HepG2 (cell line): Measurements from ENCODE around the gene GPRC5B. TPM values are rescaled to one million over a fixed set of nuclear protein-coding genes. Genes with fewer than 3 reads are reported as not detected.

ENCODE experiments used
- ATAD3A ChIP-seq: sonication (generic); formaldehyde crosslinking; IDR thresholded peaks from 2 replicates; pipeline ENCODE4 v1.4.0; 2020; ENCODE audit warnings: missing genetic modification reagents
- BRD4 ChIP-seq: sonication (generic); formaldehyde crosslinking; IDR thresholded peaks from 2 replicates; pipeline ENCODE4 v1.4.0; 2020; ENCODE audit warnings: missing genetic modification reagents
- EHMT2 ChIP-seq: fragments of 200-600 bp; sonication (generic); IDR thresholded peaks from 2 replicates; pipeline ENCODE4 v1.7.0; 2017; ENCODE audit warnings: antibody characterized with exemption, low read depth, low read length, borderline replicate concordance
- ERF ChIP-seq: IDR thresholded peaks from 2 replicates; pipeline ENCODE4 v1.6.1; 2018; ENCODE audit warnings: missing biosample characterization, missing genetic modification reagents
- HNRNPH1 ChIP-seq: fragments of 200-400 bp; formaldehyde crosslinking; optimal IDR thresholded peaks from 2 replicates; pipeline ENCODE3; 2017; ENCODE audit warnings: mild to moderate bottlenecking, low read depth, low read length
- HOXA3 ChIP-seq: sonication (generic); formaldehyde crosslinking; IDR thresholded peaks from 2 replicates; pipeline ENCODE4 v1.5.0; 2020; ENCODE audit warnings: missing genetic modification reagents
- IRX3 ChIP-seq: sonication (generic); formaldehyde crosslinking; IDR thresholded peaks from 2 replicates; pipeline ENCODE4 v1.8.1; 2023; ENCODE audit warnings: mild to moderate bottlenecking, low read depth, missing genetic modification reagents, borderline replicate concordance
- NCOA1 ChIP-seq: sonication (generic); formaldehyde crosslinking; IDR thresholded peaks from 2 replicates; pipeline ENCODE4 v1.9.0; 2021; ENCODE audit warnings: missing genetic modification reagents
- SAFB2 ChIP-seq: sonication (generic); formaldehyde crosslinking; IDR thresholded peaks from 2 replicates; pipeline ENCODE4 v1.5.1; 2020; ENCODE audit warnings: missing genetic modification reagents, low read depth, mild to moderate bottlenecking, borderline replicate concordance
- SSRP1 ChIP-seq: IDR thresholded peaks from 2 replicates; pipeline ENCODE4 v1.6.1; 2016; ENCODE audit warnings: control low read depth
- TBP ChIP-seq: sonication (generic); formaldehyde crosslinking; IDR thresholded peaks from 2 replicates; pipeline ENCODE4 v1.5.0; 2020; ENCODE audit warnings: missing genetic modification reagents
- ZNF225 ChIP-seq: sonication (generic); formaldehyde crosslinking; IDR thresholded peaks from 2 replicates; pipeline ENCODE4 v1.4.0; 2020; ENCODE audit warnings: mild to moderate bottlenecking, missing genetic modification reagents
- ZNF451 ChIP-seq: sonication (generic); formaldehyde crosslinking; IDR thresholded peaks from 2 replicates; pipeline ENCODE4 v1.5.0; 2020; ENCODE audit warnings: mild to moderate bottlenecking, missing genetic modification reagents
- ZNF496 ChIP-seq: sonication (generic); formaldehyde crosslinking; IDR thresholded peaks from 2 replicates; pipeline ENCODE4 v1.8.1; 2023; ENCODE audit warnings: mild to moderate bottlenecking, moderate library complexity, missing genetic modification reagents; ENCODE audit not compliant: insufficient replicate concordance
- polyA plus RNA-seq, 8 experiments: library from polyadenylated mRNA; depleted of rRNA in 3 of 8; stranded (reverse) in 7 of 8; unstranded in 1 of 8; fragments of >200 nt; fragmentation: Illumina TruSeq in 4 of 8; extraction: Trizol in 4 of 8; gene quantifications; 2 replicates each; pipeline versions ENCODE4 v1.2.1 to v1.2.3, GENCODE V29; 2011 to 2016; ENCODE audit warnings: low read depth in 4 of 8, missing spikeins in 1 of 8, mixed read lengths in 1 of 8; ENCODE audit not compliant: insufficient read depth in 1 of 8
- total RNA-seq, 5 experiments: library from RNA; depleted of rRNA; stranded (reverse); fragments of >200 nt; fragmentation: Illumina TruSeq; extraction: Trizol; gene quantifications; 2 replicates each; pipeline ENCODE4 v1.2.3, GENCODE V29; 2016; ENCODE audit warnings: low read depth in 1 of 5
- TF ChIP-seq, protein P1 (sequence below): sonication (generic); formaldehyde crosslinking; IDR thresholded peaks from one replicate; pipeline ENCODE4 v1.5.1; 2020; ENCODE audit warnings: mild to moderate bottlenecking, missing genetic modification reagents; ENCODE audit errors: not compliant biosample characterization
- TF ChIP-seq, protein P2 (sequence below): sonication (generic); formaldehyde crosslinking; IDR thresholded peaks from 2 replicates; pipeline ENCODE4 v1.8.0; 2022; ENCODE audit warnings: missing genetic modification reagents, mild to moderate bottlenecking, inconsistent platforms, borderline replicate concordance
- TF ChIP-seq, protein P3 (sequence below): sonication (generic); formaldehyde crosslinking; IDR thresholded peaks from 2 replicates; pipeline ENCODE4 v1.5.0; 2020; ENCODE audit warnings: mild to moderate bottlenecking, missing genetic modification reagents

Gene GPRC5B
- total and polyA plus RNA-seq, 2 of the 13 experiments (the other 11 are each of a cell fraction or from before 2014, with no cell fraction given): 0.46 to 0.53 TPM

DNA sequence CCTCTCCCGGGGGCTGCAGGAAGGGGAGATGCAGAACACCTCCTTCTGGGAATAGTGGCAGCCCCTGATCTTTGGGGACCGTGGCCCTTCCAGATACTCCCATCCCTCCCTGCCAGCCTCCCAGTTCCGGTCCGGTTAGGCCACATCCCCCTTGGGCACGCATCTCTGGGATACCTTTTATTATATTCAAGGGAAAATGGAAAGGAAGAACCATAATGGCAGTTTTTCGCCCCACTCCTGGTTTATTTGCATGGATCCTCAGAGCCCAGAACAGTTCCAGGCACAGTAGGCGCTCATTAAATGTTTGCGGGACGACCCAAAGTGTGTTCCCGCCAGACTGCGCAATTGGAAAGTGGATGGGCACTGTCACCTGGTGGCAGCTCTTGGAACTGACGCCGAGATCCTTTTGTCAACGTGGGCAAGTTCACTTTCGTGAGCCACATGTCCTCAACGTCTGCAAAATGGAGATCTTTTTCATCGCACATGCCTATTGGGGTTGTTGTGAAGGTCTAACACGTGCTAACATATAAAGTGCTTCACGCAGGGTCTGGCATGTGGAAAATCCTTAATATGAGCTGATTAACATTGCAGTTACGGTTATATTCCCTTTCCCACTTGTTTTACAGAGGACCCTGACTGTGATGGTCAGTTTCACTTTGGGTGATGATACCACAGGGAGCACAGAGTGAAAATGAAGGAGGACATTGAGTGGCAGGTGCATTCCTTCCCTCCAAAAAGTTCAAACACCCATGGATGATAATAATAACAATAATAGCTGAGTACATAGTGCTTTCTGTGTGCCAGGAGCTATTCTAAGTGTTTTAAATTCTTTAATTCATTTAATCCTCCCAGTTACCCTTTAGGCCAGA lies 1.7 kb upstream of the GPRC5B start (continued):
- TF ChIP-seq BRD4 (no peak), NCOA1 (CRISPR knock-in tag) (0 out of 2 replicates have a peak, but pooled peaks have one; percentile 57), ERF (CRISPR knock-in tag) (peak; percentile 85), HOXA3 (CRISPR knock-in tag) (no peak), ZNF496 (CRISPR knock-in tag) (no peak), ZNF225 (CRISPR knock-in tag) (no peak; the same call in 1 of the 2 replicates), ATAD3A (CRISPR knock-in tag) (no peak), TBP (CRISPR knock-in tag) (peak; percentile 68; the same call in 1 of the 2 replicates), EHMT2 (no peak), HNRNPH1 (no peak), IRX3 (CRISPR knock-in tag) (peak; percentile 59; the same call in 1 of the 2 replicates), ZNF451 (CRISPR knock-in tag) (no peak), SAFB2 (CRISPR knock-in tag) (no peak), SSRP1 (CRISPR knock-in tag) (peak; percentile 95)
- TF ChIP-seq, protein P1, sequence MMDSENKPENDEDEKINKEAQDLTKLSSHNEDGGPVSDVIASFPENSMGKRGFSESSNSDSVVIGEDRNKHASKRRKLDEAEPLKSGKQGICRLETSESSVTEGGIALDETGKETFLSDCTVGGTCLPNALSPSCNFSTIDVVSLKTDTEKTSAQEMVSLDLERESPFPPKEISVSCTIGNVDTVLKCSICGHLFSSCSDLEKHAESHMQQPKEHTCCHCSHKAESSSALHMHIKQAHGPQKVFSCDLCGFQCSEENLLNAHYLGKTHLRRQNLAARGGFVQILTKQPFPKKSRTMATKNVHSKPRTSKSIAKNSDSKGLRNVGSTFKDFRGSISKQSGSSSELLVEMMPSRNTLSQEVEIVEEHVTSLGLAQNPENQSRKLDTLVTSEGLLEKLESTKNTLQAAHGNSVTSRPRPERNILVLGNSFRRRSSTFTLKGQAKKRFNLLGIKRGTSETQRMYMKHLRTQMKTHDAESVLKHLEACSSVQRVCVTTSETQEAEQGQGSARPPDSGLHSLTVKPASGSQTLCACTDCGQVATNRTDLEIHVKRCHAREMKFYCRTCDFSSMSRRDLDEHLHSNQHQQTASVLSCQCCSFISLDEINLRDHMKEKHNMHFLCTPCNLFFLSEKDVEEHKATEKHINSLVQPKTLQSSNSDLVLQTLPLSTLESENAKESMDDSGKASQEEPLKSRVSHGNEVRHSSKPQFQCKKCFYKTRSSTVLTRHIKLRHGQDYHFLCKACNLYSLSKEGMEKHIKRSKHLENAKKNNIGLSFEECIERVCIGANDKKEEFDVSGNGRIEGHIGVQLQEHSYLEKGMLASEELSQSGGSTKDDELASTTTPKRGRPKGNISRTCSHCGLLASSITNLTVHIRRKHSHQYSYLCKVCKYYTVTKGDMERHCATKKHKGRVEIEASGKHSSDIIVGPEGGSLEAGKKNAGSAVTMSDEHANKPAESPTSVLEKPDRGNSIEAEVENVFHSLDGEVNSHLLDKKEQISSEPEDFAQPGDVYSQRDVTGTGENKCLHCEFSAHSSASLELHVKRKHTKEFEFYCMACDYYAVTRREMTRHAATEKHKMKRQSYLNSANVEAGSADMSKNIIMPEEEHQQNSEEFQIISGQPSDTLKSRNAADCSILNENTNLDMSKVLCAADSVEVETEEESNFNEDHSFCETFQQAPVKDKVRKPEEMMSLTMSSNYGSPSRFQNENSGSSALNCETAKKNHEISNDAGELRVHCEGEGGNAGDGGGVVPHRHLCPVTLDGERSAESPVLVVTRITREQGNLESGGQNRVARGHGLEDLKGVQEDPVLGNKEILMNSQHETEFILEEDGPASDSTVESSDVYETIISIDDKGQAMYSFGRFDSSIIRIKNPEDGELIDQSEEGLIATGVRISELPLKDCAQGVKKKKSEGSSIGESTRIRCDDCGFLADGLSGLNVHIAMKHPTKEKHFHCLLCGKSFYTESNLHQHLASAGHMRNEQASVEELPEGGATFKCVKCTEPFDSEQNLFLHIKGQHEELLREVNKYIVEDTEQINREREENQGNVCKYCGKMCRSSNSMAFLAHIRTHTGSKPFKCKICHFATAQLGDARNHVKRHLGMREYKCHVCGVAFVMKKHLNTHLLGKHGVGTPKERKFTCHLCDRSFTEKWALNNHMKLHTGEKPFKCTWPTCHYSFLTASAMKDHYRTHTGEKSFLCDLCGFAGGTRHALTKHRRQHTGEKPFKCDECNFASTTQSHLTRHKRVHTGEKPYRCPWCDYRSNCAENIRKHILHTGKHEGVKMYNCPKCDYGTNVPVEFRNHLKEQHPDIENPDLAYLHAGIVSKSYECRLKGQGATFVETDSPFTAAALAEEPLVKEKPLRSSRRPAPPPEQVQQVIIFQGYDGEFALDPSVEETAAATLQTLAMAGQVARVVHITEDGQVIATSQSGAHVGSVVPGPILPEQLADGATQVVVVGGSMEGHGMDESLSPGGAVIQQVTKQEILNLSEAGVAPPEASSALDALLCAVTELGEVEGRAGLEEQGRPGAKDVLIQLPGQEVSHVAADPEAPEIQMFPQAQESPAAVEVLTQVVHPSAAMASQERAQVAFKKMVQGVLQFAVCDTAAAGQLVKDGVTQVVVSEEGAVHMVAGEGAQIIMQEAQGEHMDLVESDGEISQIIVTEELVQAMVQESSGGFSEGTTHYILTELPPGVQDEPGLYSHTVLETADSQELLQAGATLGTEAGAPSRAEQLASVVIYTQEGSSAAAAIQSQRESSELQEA (CRISPR knock-in tag): no peak
- TF ChIP-seq, protein P2, sequence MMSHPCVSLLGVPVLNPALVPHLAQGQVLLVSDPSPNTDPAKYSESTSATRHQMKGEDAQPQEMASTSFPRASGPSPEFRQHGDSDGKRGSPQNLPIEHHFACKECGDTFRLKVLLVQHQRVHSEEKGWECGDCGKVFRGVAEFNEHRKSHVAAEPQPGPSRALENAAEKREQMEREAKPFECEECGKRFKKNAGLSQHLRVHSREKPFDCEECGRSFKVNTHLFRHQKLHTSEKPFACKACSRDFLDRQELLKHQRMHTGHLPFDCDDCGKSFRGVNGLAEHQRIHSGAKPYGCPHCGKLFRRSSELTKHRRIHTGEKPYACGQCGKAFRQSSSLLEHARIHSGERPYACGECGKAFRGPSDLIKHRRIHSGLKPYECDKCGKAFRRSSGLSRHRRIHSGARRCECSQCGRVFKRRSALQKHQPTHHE: no peak
- TF ChIP-seq, protein P3, sequence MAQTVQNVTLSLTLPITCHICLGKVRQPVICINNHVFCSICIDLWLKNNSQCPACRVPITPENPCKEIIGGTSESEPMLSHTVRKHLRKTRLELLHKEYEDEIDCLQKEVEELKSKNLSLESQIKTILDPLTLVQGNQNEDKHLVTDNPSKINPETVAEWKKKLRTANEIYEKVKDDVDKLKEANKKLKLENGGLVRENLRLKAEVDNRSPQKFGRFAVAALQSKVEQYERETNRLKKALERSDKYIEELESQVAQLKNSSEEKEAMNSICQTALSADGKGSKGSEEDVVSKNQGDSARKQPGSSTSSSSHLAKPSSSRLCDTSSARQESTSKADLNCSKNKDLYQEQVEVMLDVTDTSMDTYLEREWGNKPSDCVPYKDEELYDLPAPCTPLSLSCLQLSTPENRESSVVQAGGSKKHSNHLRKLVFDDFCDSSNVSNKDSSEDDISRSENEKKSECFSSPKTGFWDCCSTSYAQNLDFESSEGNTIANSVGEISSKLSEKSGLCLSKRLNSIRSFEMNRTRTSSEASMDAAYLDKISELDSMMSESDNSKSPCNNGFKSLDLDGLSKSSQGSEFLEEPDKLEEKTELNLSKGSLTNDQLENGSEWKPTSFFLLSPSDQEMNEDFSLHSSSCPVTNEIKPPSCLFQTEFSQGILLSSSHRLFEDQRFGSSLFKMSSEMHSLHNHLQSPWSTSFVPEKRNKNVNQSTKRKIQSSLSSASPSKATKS: no peak
